ENCODE results near the gene CDHR5.

Gene CDHR5

DNA sequence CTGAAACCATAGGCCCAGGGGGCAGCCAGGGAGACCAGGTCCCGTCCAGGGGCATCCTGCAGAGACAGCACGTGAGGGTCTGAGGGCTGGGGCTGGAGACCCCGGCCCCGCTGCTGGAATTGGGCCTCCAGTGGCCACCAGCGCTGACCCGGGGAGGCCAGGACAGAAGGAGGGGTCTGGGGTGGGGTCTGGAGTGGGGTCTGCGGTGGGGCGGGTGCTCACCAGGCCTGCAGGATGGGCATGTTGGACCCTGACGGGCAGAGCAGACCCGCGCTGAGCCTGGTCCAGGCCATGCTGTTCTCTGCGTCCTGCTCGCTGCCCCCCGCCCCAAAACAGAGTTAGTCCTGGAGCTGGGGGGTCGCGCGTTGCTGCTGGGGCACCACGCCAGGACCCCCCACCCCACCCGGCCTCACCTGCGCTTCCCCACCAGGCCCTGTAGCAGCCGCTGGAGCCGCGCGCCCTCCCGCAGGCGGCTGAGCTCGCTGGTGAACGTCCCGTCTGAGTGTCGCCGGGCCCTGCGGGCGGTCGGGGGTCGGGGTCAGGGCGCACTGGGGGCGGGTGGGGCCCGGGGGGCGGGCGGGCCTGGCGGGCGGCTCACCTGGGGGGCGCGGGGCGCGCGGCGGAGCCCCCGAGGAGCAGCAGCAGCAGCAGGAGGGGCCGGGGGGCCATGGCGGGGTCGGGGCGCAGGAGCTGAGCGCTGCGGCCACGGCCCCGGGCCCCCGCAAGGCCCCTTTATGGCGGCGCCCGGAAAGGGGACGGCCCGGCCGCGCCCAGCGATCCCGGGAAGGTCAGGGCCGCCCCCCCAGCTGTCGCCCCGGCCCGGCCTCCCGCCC is 1.9 kb upstream of the CDHR5 start, which contains the start of gene SCT:
Gene SCT (minus strand): TSS at position 707 of the 833 bp plus-strand sequence. CDS start 38 bp downstream, at position 669.
- H3K27ac ChIP-seq (ENCODE audit: low read depth, low read length) = no peak within 1 kb of the TSS
- H3K4me3 ChIP-seq (ENCODE audit: low read length) = no peak within 1 kb of the TSS
- no peak within 1 kb of the TSS for H3K9ac ChIP-seq (ENCODE audit: low read length)

DNA sequence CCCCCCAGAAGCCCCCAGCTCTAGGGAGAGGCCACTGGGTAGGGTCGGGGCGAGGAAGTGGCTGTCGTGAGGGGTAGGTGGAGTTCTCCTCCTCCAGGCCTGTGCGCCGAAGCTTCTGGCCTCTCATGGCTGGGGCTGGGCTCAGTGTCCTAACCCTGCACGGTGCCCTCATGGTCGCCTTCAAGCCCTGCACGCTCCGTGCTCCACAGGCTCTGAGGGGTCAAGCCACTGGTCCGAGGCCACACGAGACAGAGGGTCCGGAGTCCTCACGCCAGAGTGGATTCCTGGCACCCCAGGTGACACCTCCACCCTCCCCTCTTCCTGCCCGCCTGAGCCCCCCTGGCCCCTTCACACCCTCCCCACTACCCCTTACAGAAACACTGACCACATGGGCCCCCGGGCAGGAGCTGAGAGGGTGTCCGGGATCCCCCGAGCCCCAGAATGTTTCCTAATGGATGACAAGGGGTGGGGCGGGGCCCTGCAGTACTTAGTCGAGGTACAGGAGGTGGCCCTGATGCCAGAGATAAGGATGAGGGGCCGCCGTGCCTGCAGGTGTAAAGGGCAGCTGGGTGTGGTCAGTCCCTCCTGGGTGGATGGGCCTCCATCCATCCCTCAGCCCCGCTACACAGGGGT is 997 bp upstream of the CDHR5 start:
- H3K36me3 ChIP-seq (ENCODE audit: control insufficient read depth, insufficient read depth, low read length) = no peaks in the 10 kb centered on the region
- no peaks in the 10 kb centered on the region for H3K4me1 ChIP-seq (ENCODE audit: control insufficient read depth, insufficient read depth, low read length)
- no peak overlapping the region for H3K27ac ChIP-seq (ENCODE audit: low read depth, low read length)
- H3K9ac ChIP-seq (ENCODE audit: low read length) = no peak overlapping the region
- no peaks in the 10 kb centered on the region for H3K27me3 ChIP-seq (ENCODE audit: control insufficient read depth, insufficient read depth, low read length)
- no peak overlapping the region for H3K4me3 ChIP-seq (ENCODE audit: low read length)

More for the DNA sequence above, 1.9 kb upstream of the CDHR5 start, which contains the start of gene SCT:
- Histone ChIP-seq H3K36me3 (ENCODE audit: control insufficient read depth, insufficient read depth, low read length) (no peaks in the 10 kb centered on the region), H3K27me3 (ENCODE audit: control insufficient read depth, insufficient read depth, low read length) (no peaks in the 10 kb centered on the region), H3K4me1 (ENCODE audit: control insufficient read depth, insufficient read depth, low read length) (no peaks in the 10 kb centered on the region)

DNA sequence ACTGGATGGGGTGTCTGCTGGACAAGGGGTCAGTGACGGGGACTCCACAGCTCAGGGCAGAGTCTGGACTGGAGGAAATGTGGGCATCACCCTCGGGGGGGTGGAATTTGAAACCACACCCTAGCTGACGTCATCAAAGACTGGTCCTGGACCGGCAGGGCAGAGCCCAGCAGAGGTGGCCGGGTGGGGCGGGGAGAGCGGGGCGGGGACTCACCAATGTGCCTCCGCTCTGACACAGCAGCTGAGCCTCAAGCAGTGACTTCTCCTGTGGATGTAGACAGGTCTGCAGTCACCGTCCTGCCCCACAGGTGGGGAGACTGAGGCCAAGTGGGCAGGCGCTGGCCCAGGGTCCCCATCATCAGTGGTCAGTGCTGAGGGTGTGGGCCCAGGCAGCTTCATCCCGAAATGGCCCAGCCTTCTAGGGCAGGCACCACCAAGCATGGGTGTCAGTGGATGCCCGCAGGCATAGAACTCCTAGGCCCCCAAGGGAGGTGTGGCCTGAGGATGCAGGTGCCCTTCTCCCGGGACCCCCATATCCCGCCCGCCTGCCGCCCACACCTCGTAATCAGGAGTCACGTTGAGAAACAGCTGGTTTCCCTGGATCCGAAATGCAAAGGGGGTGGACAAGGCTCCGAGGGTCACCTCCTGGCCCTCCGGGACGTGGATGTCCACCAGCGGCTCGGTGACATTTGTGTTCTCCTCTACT is 603 bp downstream of the CDHR5 start:
- Histone ChIP-seq H3K27ac (ENCODE audit: low read depth, low read length) (no peak overlapping the region), H3K27me3 (ENCODE audit: control insufficient read depth, insufficient read depth, low read length) (no peaks in the 10 kb centered on the region), H3K9ac (ENCODE audit: low read length) (peak overlapping the region; percentile 30), H3K4me1 (ENCODE audit: control insufficient read depth, insufficient read depth, low read length) (no peaks in the 10 kb centered on the region), H3K4me3 (ENCODE audit: low read length) (peak overlapping the region; percentile 48), H3K36me3 (ENCODE audit: control insufficient read depth, insufficient read depth, low read length) (peaks cover 3% of the 10 kb centered on the region)

DNA sequence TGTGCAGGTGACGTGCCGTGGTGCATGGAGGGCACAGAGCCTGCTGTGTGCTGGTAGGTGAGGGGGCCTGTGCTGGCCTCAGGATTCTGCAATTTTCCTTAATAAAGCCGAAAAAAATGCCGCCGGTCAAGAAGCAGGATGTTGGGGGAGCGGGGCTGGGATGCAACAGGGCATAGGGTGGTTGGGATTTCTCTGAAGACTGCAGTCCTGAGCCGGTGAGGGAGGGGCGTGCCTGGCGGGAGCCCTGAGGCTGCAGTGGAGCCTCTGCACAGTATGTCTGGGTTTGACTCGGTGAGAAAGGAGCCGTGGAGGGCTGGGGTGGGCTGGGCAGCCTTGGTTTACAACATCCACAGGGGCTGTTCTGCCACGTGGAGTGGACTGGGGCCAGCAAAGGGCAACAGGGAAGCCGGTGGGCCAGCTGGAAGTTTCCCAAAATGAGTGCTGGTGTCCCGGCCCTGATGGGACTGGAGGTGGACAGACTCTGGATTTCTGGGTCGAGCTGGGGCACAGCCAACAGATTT is 1.3 kb downstream of the CDHR5 start:
- no peak overlapping the region for H3K9ac ChIP-seq (ENCODE audit: low read length)
- no peaks in the 10 kb centered on the region for H3K27me3 ChIP-seq (ENCODE audit: control insufficient read depth, insufficient read depth, low read length)
- H3K27ac ChIP-seq (ENCODE audit: low read depth, low read length) = no peak overlapping the region
- no peaks in the 10 kb centered on the region for H3K4me1 ChIP-seq (ENCODE audit: control insufficient read depth, insufficient read depth, low read length)
- H3K4me3 ChIP-seq (ENCODE audit: low read length) = no peak overlapping the region
- peaks cover 4% of the 10 kb centered on the region for H3K36me3 ChIP-seq (ENCODE audit: control insufficient read depth, insufficient read depth, low read length)

DNA sequence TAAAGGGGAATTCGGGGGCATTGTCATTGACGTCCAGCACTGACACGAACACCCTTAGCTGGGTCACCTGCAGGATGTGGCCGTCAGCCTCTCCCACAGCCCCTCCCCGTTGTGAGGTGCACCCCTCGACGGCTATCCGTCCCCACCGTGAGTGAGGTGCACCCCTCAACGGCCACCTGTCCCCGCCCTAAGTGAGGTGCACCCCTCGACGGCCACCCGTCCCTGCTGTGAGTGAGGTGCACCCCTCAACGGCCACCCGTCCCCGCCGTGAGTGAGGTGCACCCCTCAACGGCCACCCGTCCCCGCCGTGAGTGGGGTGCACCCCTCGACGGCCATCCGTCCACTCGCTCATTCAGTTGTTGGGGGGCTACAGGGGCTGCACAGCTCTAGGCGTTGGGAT is 2.9 kb downstream of the CDHR5 start:
- Histone ChIP-seq H3K27me3 (ENCODE audit: control insufficient read depth, insufficient read depth, low read length) (no peaks in the 10 kb centered on the region), H3K4me3 (ENCODE audit: low read length) (no peak overlapping the region), H3K9ac (ENCODE audit: low read length) (no peak overlapping the region), H3K27ac (ENCODE audit: low read depth, low read length) (no peak overlapping the region), H3K4me1 (ENCODE audit: control insufficient read depth, insufficient read depth, low read length) (no peaks in the 10 kb centered on the region), H3K36me3 (ENCODE audit: control insufficient read depth, insufficient read depth, low read length) (peaks cover 4% of the 10 kb centered on the region)

DNA sequence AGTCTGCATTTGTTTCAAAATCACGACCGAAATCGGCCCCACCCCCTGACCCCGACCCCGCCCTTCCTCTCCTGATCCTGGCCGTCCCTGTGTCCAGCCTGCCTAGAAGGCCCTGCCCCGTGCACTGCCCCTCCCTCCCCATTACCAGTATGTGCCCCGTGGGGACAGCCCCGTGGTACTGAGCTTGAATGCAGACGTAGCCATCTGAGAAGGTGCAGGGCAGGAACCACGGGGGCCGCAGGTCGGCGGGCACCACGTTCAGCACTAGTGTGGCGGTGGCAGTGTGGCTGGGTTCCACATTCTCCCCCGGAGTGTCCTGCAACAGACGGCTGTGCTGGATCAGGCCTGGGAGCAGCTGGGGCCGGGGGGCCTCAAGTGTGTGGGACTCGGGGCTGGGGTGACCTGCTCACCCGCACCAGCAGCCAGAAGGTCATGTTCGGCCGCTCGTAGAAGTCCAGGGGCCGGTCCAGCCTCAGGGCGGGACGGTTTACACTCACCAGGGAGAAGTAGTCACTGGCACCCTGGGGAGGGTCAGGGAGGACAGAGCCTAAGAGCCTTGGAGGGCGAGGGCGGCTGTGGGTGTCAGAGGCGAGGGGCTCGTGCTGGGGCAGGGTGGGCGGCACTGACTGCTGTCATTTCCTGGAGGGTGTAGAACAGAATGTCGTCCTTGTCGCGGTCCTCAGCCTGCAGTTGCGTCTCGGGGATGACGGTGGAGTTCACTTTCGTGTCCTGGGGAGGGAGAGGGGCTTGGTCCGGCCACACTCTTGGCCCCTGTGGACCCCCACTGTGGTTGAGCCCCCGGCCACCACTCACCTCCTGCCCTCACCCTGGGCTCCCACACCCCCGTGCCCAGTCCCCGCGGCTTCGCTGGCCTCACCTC is 3.6 kb downstream of the CDHR5 start:
- H3K4me3 ChIP-seq (ENCODE audit: low read length) = no peak overlapping the region
- H3K27me3 ChIP-seq (ENCODE audit: control insufficient read depth, insufficient read depth, low read length) = no peaks in the 10 kb centered on the region
- peaks cover 4% of the 10 kb centered on the region for H3K36me3 ChIP-seq (ENCODE audit: control insufficient read depth, insufficient read depth, low read length)
- no peaks in the 10 kb centered on the region for H3K4me1 ChIP-seq (ENCODE audit: control insufficient read depth, insufficient read depth, low read length)
- no peak overlapping the region for H3K9ac ChIP-seq (ENCODE audit: low read length)
- H3K27ac ChIP-seq (ENCODE audit: low read depth, low read length) = no peak overlapping the region

DNA sequence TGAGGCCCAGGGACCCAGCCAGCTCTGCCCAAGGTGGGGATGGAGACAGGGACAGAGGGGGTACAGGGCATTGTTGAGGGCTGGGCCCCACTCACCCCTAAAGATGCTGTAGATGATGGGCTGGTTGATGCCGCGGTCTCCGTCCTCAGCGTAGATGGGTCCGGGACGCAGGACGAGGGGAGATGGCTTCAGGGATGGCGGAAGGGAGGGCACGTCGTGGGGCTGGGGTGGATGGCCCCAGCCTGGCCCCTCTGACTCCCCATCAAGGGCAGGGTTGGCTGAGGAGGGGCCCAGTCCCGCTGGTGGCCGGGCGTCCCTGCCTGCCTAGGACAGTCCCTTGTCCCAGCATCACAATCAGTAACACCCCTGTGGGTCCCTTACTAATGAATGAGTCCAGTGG is 4.6 kb downstream of the CDHR5 start:
- Histone ChIP-seq H3K36me3 (ENCODE audit: control insufficient read depth, insufficient read depth, low read length) (peaks cover 4% of the 10 kb centered on the region), H3K4me3 (ENCODE audit: low read length) (no peak overlapping the region), H3K9ac (ENCODE audit: low read length) (no peak overlapping the region), H3K27me3 (ENCODE audit: control insufficient read depth, insufficient read depth, low read length) (no peaks in the 10 kb centered on the region), H3K27ac (ENCODE audit: low read depth, low read length) (no peak overlapping the region), H3K4me1 (ENCODE audit: control insufficient read depth, insufficient read depth, low read length) (peaks cover 1% of the 10 kb centered on the region)

DNA sequence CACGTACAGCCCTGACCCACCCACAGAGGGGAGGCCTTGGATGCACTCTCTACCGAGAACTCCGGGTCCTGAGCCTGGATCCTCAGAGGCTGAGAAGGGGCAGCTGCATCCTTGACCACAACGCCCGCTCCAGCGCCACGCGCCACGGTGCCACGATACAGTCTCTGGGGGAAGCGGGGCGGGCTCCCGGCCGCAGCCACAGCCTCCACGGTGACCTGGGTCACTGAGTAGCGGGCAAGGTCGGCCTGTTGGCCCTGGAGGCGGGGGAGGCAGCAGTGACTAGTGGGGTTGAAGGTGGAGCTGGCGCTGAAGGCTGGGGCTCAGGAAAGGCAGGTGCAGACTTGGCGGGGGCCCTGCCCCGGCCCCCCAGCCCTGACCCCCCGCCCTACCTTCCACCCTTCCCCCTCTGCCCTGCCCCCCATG is 5.1 kb downstream of the CDHR5 start:
- peaks cover 4% of the 10 kb centered on the region for H3K36me3 ChIP-seq (ENCODE audit: control insufficient read depth, insufficient read depth, low read length)
- no peak overlapping the region for H3K9ac ChIP-seq (ENCODE audit: low read length)
- no peak overlapping the region for H3K27ac ChIP-seq (ENCODE audit: low read depth, low read length)
- H3K27me3 ChIP-seq (ENCODE audit: control insufficient read depth, insufficient read depth, low read length) = no peaks in the 10 kb centered on the region
- H3K4me1 ChIP-seq (ENCODE audit: control insufficient read depth, insufficient read depth, low read length) = peaks cover 4% of the 10 kb centered on the region
- H3K4me3 ChIP-seq (ENCODE audit: low read length) = no peak overlapping the region

DNA sequence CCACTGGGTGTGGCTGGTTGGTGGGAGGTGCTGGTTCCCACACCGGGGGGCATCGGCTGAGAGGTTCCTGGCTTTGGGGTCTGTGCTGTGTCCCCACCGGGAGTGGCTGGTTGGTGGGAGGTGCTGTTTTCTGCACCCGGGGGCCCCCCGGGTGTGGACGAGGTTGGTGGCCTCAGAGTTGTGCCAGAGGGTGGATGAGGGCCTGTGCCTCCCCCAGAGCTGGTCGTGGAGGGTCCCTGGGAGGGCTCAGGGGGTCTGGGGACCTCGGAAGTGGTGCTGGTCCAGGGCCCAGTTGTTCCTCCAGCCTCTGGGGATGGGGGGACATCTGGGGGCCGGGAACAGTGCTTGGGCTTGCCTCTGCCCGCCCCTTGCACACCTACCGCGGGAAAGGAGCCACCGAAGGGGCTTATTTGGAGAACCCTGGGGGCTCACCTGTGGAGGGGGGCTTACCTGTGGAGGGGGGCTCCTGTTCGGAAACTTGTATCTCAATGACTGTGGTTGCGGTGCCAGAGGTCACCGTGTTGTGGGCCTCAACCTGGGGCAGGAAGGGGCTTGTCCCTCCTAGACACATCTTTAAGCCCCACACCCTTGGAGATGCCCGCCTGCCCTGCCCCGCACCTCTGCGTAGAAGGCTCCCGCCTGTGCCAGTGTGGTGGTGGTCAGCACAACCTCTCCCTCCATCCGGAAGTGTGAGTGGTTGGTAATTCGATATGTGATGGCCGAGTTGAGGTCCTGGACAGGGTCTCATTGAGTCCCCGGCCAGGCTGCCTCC is 5.7 kb downstream of the CDHR5 start:
- H3K4me1 ChIP-seq (ENCODE audit: control insufficient read depth, insufficient read depth, low read length) = peaks cover 4% of the 10 kb centered on the region
- no peak overlapping the region for H3K9ac ChIP-seq (ENCODE audit: low read length)
- no peak overlapping the region for H3K4me3 ChIP-seq (ENCODE audit: low read length)
- peaks cover 4% of the 10 kb centered on the region for H3K36me3 ChIP-seq (ENCODE audit: control insufficient read depth, insufficient read depth, low read length)
- no peaks in the 10 kb centered on the region for H3K27me3 ChIP-seq (ENCODE audit: control insufficient read depth, insufficient read depth, low read length)
- no peak overlapping the region for H3K27ac ChIP-seq (ENCODE audit: low read depth, low read length)

DNA sequence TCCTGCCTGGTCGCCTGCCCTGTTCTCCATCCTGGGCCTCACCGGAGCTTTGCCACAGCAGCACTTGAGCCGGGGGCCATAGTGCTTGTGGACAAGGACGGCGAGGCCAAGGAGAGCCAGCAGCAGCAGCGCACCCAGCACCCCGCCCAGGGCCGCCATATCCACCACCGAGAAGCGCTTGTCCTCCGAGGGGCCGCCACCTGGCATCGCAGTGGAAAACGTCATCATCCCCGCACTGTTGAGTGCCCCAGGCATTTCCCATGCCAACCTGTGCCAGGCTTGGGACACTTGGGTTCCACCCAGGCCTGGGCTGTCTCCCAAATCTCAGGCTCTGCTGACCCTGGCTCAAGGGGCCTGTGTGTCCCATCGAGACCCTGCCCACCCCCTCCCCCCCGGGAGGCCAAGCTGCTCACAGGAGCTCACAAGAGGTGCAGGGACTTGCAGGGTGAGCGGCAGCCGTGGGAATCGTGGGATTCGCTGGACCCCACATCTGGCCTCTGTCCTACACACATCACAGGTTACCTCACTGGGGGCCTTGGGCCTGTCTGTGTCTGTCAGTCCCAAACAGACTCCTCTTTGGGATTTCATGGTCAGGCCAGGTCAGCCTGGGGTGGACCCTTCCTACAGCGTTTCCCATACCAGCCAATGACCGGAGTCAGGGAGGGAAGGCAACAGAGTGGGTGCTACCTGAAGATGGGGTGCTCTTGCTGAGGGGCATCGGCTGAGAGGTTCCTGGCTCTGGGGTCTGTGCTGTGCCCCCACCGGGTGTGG is 6.7 kb downstream of the CDHR5 start:
- Histone ChIP-seq H3K9ac (ENCODE audit: low read length) (no peak overlapping the region), H3K4me3 (ENCODE audit: low read length) (no peak overlapping the region), H3K4me1 (ENCODE audit: control insufficient read depth, insufficient read depth, low read length) (peaks cover 4% of the 10 kb centered on the region), H3K27me3 (ENCODE audit: control insufficient read depth, insufficient read depth, low read length) (no peaks in the 10 kb centered on the region), H3K36me3 (ENCODE audit: control insufficient read depth, insufficient read depth, low read length) (peaks cover 4% of the 10 kb centered on the region), H3K27ac (ENCODE audit: low read depth, low read length) (no peak overlapping the region)

All from rectal smooth muscle tissue (tissue), 1 donor.